ENCODE results near the gene WASHC2A.
"Not testable (repeated sequence)": the region's sequence is repeated elsewhere in the genome, so short reads cannot be mapped to it uniquely, and the experiment has no call there.

GRCh38 chr10:50092928-50093327 lies 25.2 kb downstream of the WASHC2A start:
- not testable (repeated sequence) for TF ChIP-seq CTCF, POLR2A, POLR2AphosphoS5 (IDR thresholded peaks at IDR 0.05)

Measured in breast epithelium (tissue), 3 donors.